GM23338 (cell line): Measurements from ENCODE around the gene TENM4. TPM values are rescaled to one million over a fixed set of nuclear protein-coding genes. Genes with fewer than 3 reads are reported as not detected.

Experiments
- ATAC-seq: fragments of 200-7000 bp; cut with Tn5 transposase; 3 replicates; pipeline ENCODE4 v1.9.1; 2020
- DNase-seq: peaks from one replicate; pipeline ENCODE4 v3.0.0-alpha.2; 2015; ENCODE audit warnings: low spot score
- H2AFZ ChIP-seq: fragments of 200-600 bp; sonication (generic); 2 replicates; pipeline ENCODE4 v1.8.0; 2016; ENCODE audit warnings: antibody characterized with exemption, mild to moderate bottlenecking, moderate library complexity
- H3F3A ChIP-seq: fragments of 200-600 bp; sonication (generic); replicated peaks from 2 replicates; pipeline ENCODE4 v1.8.0; 2017; ENCODE audit warnings: antibody characterized with exemption, mixed run types, low read depth
- H3K27ac ChIP-seq: fragments of 200-600 bp; sonication (generic); 2 replicates; pipeline ENCODE4 v1.6.1; 2016; ENCODE audit warnings: low read depth
- H3K27me3 ChIP-seq: fragments of 200-600 bp; sonication (generic); 2 replicates; pipeline ENCODE4 v1.8.0; 2016; ENCODE audit warnings: mild to moderate bottlenecking, mixed run types, moderate library complexity; ENCODE audit not compliant: insufficient read depth
- H3K36me3 ChIP-seq: fragments of 200-600 bp; sonication (generic); 2 replicates; pipeline ENCODE4 v1.8.0; 2016; ENCODE audit warnings: mild to moderate bottlenecking; ENCODE audit not compliant: insufficient read depth
- H3K4me1 ChIP-seq: fragments of 200-600 bp; sonication (generic); 2 replicates; pipeline ENCODE4 v1.8.0; 2016; ENCODE audit warnings: mild to moderate bottlenecking, moderate library complexity; ENCODE audit not compliant: insufficient read depth
- H3K4me2 ChIP-seq: fragments of 200-600 bp; sonication (generic); 2 replicates; pipeline ENCODE4 v1.7.1; 2017; ENCODE audit warnings: mixed run types
- H3K4me3 ChIP-seq: fragments of 200-600 bp; sonication (generic); 2 replicates; pipeline ENCODE4 v1.6.1; 2016; ENCODE audit warnings: mixed run types
- H3K79me2 ChIP-seq: fragments of 200-600 bp; sonication (generic); replicated peaks from 2 replicates; pipeline ENCODE4 v1.8.0; 2017; ENCODE audit warnings: mild to moderate bottlenecking; ENCODE audit not compliant: insufficient read depth
- H3K9me2 ChIP-seq: fragments of 200-600 bp; sonication (generic); 2 replicates; pipeline ENCODE4 v1.8.0; 2017; ENCODE audit not compliant: insufficient read depth
- H4K20me1 ChIP-seq: fragments of 200-600 bp; sonication (generic); replicated peaks from 2 replicates; pipeline ENCODE4 v1.8.0; 2017; ENCODE audit warnings: mild to moderate bottlenecking; ENCODE audit not compliant: insufficient read depth
- H3K27ac Mint-ChIP-seq: 2 replicates; pipeline ENCODE4 v1.8.0; 2020; ENCODE audit warnings: inconsistent platforms, mild to moderate bottlenecking, moderate library complexity, mixed read lengths
- H3K27me3 Mint-ChIP-seq: 3 replicates; pipeline ENCODE4 v1.8.0; 2022; ENCODE audit warnings: low read depth, mild to moderate bottlenecking, moderate library complexity, mixed read lengths, inconsistent platforms; ENCODE audit not compliant: insufficient read depth, poor library complexity
- H3K36me3 Mint-ChIP-seq: 3 replicates; pipeline ENCODE4 v1.8.0; 2021; ENCODE audit warnings: low read depth, mild to moderate bottlenecking, inconsistent platforms, moderate library complexity, mixed read lengths
- H3K4me1 Mint-ChIP-seq: 3 replicates; pipeline ENCODE4 v1.8.0; 2020; ENCODE audit warnings: mild to moderate bottlenecking, inconsistent platforms, mixed read lengths
- H3K4me3 Mint-ChIP-seq: 3 replicates; pipeline ENCODE4 v1.8.0; 2021; ENCODE audit warnings: moderate library complexity, mild to moderate bottlenecking, inconsistent platforms, mixed read lengths
- H3K9me3 Mint-ChIP-seq: 3 replicates; pipeline ENCODE4 v1.8.0; 2020; ENCODE audit warnings: moderate library complexity, mild to moderate bottlenecking, inconsistent platforms, mixed read lengths
- CREB1 ChIP-seq: fragments of 250-450 bp; sonication (Bioruptor Pico); IDR thresholded peaks from 2 replicates; pipeline ENCODE4 v1.5.0; 2020; ENCODE audit warnings: low read depth, mild to moderate bottlenecking, moderate library complexity
- CTCF ChIP-seq, 2 experiments: fragments of 200-600 bp in 1 of 2; sonication (generic) in 1 of 2; conservative IDR thresholded peaks; 2 replicates each; pipeline versions ENCODE4 v1.5.1 to v1.6.1; 2016 to 2017; ENCODE audit warnings: antibody characterized with exemption in 2 of 2, low read depth in 2 of 2, mild to moderate bottlenecking in 2 of 2, moderate library complexity in 1 of 2
- ETS1 ChIP-seq: IDR thresholded peaks from 2 replicates; pipeline ENCODE4 v1.6.1; 2016; ENCODE audit warnings: antibody characterized with exemption
- EZH2 ChIP-seq: fragments of 200-600 bp; sonication (generic); IDR thresholded peaks from one replicate; pipeline ENCODE4 v1.8.0; 2017; ENCODE audit warnings: antibody characterized with exemption, mild to moderate bottlenecking, low read depth; ENCODE audit not compliant: unreplicated experiment
- EZH2phosphoT487 ChIP-seq: fragments of 200-600 bp; sonication (generic); IDR thresholded peaks from one replicate; pipeline ENCODE4 v1.8.1; 2018; ENCODE audit warnings: antibody characterized with exemption; ENCODE audit not compliant: unreplicated experiment
- JUNB ChIP-seq: IDR thresholded peaks from one replicate; pipeline ENCODE4 v1.6.1; 2016; ENCODE audit warnings: antibody characterized with exemption; ENCODE audit not compliant: unreplicated experiment
- NANOG ChIP-seq: IDR thresholded peaks from 2 replicates; pipeline ENCODE4 v1.6.1; 2016; ENCODE audit warnings: antibody characterized with exemption, borderline replicate concordance
- POLR2AphosphoS5 ChIP-seq: IDR thresholded peaks from 2 replicates; pipeline ENCODE4 v1.6.1; 2016; ENCODE audit warnings: antibody characterized with exemption, low read depth
- REST ChIP-seq: IDR thresholded peaks from one replicate; pipeline ENCODE4 v1.6.1; 2018; ENCODE audit warnings: antibody characterized with exemption; ENCODE audit not compliant: unreplicated experiment
- STAT1 ChIP-seq: IDR thresholded peaks from one replicate; pipeline ENCODE4 v1.6.1; 2016; ENCODE audit warnings: antibody characterized with exemption; ENCODE audit not compliant: unreplicated experiment
- ZNF114 ChIP-seq: fragments of 250-450 bp; sonication (Bioruptor Pico); IDR thresholded peaks from 2 replicates; pipeline ENCODE4 v1.5.0; 2020; ENCODE audit warnings: mild to moderate bottlenecking, moderate library complexity
- ZNF331 ChIP-seq: fragments of 250-450 bp; sonication (Bioruptor Pico); IDR thresholded peaks from 2 replicates; pipeline ENCODE4 v1.5.0; 2020; ENCODE audit warnings: low read depth, mild to moderate bottlenecking, moderate library complexity
- polyA plus RNA-seq: library from polyadenylated mRNA; unstranded; fragments of >200 nt; fragmentation: Nextera tagmentation; extraction: Ambion mirVana; gene quantifications from 2 replicates; pipeline ENCODE4 v1.2.1, GENCODE V29; 2016
- total RNA-seq: library from RNA; depleted of rRNA; stranded (reverse); fragments of >200 nt; shearing (Covaris generic); gene quantifications from 2 replicates; pipeline ENCODE4 v1.2.3, GENCODE V29; 2014
- TF ChIP-seq, protein P1 (sequence below): fragments of 250-450 bp; sonication (Bioruptor Pico); IDR thresholded peaks from 2 replicates; pipeline ENCODE4 v1.5.0; 2020; ENCODE audit warnings: mild to moderate bottlenecking, moderate library complexity

TENM4 gene
- total and polyA plus RNA-seq, 2 experiments from 2014 or later, result 7.3 TPM

GRCh38 chr11:79262221-79262620 is 178.6 kb downstream of the TENM4 start:
- no peak for ATAC-seq
- Histone ChIP-seq H3K36me3 (no peaks in the 10 kb centered on the region), H3K9me2 (0 out of 2 replicates have a peak, but pooled peaks cover 3% of the 10 kb centered on the region), H3K27me3 (no peaks in the 10 kb centered on the region), H3F3A (no peaks in the 10 kb centered on the region), H2AFZ (no peak overlapping the region), H4K20me1 (no peaks in the 10 kb centered on the region), H3K4me1 (no peaks in the 10 kb centered on the region; the same call in 1 of the 2 replicates), H3K27ac (no peak overlapping the region), H3K4me3 (no peak overlapping the region), H3K79me2 (no peaks in the 10 kb centered on the region), H3K4me2 (no peak overlapping the region)
- Mint-ChIP-seq H3K36me3 (no peaks in the 10 kb centered on the region), H3K27ac (no peak overlapping the region), H3K9me3 (no peaks in the 10 kb centered on the region), H3K27me3 (peaks cover 4% of the 10 kb centered on the region), H3K4me1 (peaks cover 15% of the 10 kb centered on the region; the same call in 2 of the 3 replicates), H3K4me3 (no peak overlapping the region)
- TF ChIP-seq STAT1, result no peak
- no peak for TF ChIP-seq ZNF331 (CRISPR knock-in tag)
- no peak for TF ChIP-seq ZNF114 (CRISPR knock-in tag)
- TF ChIP-seq CREB1, result no peak
- no peak for TF ChIP-seq NANOG
- TF ChIP-seq, protein P1, sequence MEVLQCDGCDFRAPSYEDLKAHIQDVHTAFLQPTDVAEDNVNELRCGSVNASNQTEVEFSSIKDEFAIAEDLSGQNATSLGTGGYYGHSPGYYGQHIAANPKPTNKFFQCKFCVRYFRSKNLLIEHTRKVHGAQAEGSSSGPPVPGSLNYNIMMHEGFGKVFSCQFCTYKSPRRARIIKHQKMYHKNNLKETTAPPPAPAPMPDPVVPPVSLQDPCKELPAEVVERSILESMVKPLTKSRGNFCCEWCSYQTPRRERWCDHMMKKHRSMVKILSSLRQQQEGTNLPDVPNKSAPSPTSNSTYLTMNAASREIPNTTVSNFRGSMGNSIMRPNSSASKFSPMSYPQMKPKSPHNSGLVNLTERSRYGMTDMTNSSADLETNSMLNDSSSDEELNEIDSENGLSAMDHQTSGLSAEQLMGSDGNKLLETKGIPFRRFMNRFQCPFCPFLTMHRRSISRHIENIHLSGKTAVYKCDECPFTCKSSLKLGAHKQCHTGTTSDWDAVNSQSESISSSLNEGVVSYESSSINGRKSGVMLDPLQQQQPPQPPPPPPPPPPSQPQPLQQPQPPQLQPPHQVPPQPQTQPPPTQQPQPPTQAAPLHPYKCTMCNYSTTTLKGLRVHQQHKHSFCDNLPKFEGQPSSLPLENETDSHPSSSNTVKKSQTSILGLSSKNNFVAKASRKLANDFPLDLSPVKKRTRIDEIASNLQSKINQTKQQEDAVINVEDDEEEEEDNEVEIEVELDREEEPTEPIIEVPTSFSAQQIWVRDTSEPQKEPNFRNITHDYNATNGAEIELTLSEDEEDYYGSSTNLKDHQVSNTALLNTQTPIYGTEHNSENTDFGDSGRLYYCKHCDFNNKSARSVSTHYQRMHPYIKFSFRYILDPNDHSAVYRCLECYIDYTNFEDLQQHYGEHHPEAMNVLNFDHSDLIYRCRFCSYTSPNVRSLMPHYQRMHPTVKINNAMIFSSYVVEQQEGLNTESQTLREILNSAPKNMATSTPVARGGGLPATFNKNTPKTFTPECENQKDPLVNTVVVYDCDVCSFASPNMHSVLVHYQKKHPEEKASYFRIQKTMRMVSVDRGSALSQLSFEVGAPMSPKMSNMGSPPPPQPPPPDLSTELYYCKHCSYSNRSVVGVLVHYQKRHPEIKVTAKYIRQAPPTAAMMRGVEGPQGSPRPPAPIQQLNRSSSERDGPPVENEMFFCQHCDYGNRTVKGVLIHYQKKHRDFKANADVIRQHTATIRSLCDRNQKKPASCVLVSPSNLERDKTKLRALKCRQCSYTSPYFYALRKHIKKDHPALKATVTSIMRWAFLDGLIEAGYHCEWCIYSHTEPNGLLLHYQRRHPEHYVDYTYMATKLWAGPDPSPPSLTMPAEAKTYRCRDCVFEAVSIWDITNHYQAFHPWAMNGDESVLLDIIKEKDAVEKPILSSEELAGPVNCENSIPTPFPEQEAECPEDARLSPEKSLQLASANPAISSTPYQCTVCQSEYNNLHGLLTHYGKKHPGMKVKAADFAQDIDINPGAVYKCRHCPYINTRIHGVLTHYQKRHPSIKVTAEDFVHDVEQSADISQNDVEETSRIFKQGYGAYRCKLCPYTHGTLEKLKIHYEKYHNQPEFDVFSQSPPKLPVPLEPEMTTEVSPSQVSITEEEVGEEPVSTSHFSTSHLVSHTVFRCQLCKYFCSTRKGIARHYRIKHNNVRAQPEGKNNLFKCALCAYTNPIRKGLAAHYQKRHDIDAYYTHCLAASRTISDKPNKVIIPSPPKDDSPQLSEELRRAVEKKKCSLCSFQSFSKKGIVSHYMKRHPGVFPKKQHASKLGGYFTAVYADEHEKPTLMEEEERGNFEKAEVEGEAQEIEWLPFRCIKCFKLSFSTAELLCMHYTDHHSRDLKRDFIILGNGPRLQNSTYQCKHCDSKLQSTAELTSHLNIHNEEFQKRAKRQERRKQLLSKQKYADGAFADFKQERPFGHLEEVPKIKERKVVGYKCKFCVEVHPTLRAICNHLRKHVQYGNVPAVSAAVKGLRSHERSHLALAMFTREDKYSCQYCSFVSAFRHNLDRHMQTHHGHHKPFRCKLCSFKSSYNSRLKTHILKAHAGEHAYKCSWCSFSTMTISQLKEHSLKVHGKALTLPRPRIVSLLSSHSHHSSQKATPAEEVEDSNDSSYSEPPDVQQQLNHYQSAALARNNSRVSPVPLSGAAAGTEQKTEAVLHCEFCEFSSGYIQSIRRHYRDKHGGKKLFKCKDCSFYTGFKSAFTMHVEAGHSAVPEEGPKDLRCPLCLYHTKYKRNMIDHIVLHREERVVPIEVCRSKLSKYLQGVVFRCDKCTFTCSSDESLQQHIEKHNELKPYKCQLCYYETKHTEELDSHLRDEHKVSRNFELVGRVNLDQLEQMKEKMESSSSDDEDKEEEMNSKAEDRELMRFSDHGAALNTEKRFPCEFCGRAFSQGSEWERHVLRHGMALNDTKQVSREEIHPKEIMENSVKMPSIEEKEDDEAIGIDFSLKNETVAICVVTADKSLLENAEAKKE, result no peak
- TF ChIP-seq JUNB, result no peak
- no peak for TF ChIP-seq REST
- no peak for TF ChIP-seq ETS1
- TF ChIP-seq CTCF (conservative IDR thresholded peaks at IDR 0.05; ENCODE audit: low read depth in 2 of 2), result no peak
- TF ChIP-seq EZH2phosphoT487, result no peak
- TF ChIP-seq POLR2AphosphoS5, result no peak
- no peak for TF ChIP-seq EZH2
- DNase-seq, result no peak
